ENCODE measurements around the gene STBD1.
A peak's percentile ranks its signal among the peaks of the same experiment; 100 is the strongest.

The STBD1 gene

DNA sequence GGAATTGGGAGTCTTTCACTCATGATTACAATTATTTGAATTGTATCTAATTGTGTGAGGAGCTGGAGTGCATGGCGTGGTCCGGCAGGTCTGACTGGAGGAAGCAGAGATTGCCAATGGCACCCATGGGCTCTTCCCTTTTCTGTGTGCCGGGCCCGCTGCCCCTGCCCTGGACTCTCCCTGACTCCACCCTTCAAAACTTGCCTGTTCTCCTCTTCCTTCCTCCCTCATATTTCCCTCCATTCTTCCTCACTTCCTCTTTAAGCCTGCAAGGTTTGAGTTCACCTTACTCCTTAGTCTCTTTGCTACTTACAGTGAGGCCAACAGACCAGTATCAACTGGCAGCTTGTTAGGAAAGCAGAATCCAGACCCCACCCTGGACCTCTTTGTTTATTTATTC lies 6.5 kb upstream of the STBD1 start:
- DNase-seq (ENCODE audit: low read depth), result no peak
- H3K4me3 ChIP-seq (replicated peaks; ENCODE audit: low read depth, low read length), result no peak overlapping the region
- TF ChIP-seq, protein P1, sequence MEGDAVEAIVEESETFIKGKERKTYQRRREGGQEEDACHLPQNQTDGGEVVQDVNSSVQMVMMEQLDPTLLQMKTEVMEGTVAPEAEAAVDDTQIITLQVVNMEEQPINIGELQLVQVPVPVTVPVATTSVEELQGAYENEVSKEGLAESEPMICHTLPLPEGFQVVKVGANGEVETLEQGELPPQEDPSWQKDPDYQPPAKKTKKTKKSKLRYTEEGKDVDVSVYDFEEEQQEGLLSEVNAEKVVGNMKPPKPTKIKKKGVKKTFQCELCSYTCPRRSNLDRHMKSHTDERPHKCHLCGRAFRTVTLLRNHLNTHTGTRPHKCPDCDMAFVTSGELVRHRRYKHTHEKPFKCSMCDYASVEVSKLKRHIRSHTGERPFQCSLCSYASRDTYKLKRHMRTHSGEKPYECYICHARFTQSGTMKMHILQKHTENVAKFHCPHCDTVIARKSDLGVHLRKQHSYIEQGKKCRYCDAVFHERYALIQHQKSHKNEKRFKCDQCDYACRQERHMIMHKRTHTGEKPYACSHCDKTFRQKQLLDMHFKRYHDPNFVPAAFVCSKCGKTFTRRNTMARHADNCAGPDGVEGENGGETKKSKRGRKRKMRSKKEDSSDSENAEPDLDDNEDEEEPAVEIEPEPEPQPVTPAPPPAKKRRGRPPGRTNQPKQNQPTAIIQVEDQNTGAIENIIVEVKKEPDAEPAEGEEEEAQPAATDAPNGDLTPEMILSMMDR (IDR thresholded peaks at IDR 0.05; ENCODE audit: low read length, missing control alignments), result no peak

DNA sequence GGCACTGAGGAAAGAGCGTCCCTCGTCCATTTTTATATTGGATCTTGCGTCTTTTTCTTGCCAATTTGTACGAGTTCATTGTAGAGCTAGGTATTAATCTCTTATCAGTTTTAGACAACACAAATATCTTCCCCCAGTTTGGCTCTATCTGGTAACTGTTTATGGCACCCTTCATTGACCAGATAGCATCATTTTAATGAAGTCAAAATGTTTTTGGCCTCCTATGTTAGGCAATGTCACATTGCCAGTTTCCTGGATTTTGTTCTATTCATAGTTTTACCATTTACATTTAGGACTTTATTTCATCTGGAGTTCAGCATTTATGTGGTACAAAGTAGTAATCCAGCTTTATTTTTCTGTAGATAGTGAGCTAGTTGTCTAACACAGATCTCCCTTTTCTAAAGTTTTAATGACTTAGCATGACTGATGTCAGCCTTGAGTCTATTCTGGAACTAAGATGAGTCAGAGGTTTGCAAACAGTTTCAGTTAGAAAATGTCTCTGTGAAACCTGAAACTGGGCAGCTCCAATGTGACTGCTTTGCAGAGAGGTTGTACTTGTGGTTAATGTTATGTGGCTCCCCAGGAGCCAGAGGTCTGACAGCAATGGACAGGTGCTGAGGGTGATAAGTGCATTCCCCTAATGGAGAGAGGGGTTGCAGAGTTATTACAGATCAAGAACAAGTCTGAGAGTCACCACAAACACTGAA lies 5.3 kb upstream of the STBD1 start:
- no peak overlapping the region for H3K4me3 ChIP-seq (replicated peaks; ENCODE audit: low read depth, low read length)
- peak; percentile 59 for DNase-seq (ENCODE audit: low read depth)
- TF ChIP-seq, protein P1 (IDR thresholded peaks at IDR 0.05; ENCODE audit: low read length, missing control alignments), result no peak

DNA sequence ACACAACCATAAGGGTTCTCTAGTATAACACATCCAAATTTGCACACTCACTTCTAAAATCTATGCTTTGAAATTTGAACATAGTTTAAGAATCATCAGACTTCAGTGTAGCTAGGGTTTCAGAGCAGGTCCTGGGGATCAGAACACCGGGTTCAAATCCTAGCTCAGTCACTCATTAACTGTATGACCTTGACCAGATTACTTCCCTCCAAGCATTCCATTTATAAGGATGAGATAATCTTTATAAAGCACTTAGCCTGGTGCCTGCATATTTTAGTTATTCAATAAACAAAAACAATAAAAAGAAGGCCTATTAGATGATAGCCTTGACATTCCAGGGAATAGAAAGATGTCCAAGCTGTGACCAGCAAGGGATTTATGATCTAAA lies 4.8 kb upstream of the STBD1 start:
- H3K4me3 ChIP-seq (replicated peaks; ENCODE audit: low read depth, low read length), result no peak overlapping the region
- TF ChIP-seq, protein P1 (IDR thresholded peaks at IDR 0.05; ENCODE audit: low read length, missing control alignments), result no peak
- no peak for DNase-seq (ENCODE audit: low read depth)

DNA sequence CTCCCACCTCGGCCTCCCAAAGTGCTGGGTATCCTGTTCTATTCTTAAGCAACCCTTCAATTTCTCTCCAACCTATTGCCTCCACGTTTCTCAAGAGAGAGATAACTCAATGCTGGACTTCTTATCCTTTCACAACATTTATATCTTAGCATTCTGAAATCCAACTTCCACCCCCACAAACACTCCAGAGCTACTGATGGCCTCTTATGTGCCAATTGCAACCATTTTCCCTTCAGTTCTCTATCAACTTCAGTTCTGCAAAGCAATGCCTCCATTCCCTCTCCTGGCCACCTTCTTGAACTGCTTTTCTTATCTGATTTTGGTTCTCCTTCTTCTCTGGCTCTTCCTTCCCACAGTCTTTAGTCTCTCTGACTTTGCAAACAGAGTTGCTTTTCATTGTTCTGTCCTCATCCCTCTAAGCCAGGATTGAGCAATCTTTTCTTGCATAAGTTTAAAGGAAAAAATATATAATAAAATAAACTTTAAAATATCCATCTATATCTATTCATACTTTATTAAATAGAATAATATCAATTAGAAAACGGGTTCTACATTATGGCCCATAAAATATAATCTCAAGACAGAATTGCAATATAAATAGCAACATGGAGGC lies 3.6 kb upstream of the STBD1 start:
- no peak overlapping the region for H3K4me3 ChIP-seq (replicated peaks; ENCODE audit: low read depth, low read length)
- peak; percentile 57 for DNase-seq (ENCODE audit: low read depth)
- TF ChIP-seq, protein P1 (IDR thresholded peaks at IDR 0.05; ENCODE audit: low read length, missing control alignments), result no peak

DNA sequence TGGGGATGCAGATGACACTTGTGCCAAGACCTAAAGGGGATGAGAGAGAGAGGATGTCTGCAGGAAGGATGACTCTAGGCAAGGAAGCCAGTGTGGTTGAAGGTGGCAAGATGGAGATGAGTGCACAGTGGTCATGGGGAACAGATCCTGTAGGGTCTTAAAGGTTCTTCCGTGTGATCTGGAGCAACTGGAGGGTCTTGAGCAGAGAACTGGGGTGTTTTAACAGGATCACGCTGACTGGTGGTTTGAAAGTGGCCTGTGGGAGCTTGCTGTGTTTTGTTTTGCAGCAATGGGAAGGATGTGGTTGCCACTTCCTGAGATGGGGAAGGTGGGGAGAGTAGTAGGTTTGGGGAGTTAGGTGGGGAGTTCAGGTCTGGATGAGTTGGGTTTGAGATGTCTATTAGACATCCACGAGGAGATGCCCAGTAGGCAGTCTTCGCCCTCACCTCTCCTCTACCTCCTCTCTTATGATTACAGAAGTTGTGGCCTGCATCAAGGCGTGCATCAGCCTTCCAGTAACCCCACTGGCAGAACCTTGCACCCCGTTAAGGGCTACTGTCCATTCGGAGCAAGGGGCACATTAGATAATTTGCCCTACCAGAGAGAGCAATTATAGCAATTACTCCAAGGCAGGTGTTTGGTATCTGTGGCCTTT lies 1.4 kb upstream of the STBD1 start:
- DNase-seq (ENCODE audit: low read depth), result no peak
- TF ChIP-seq, protein P1 (IDR thresholded peaks at IDR 0.05; ENCODE audit: low read length, missing control alignments), result no peak
- H3K4me3 ChIP-seq (replicated peaks; ENCODE audit: low read depth, low read length), result peak overlapping the region; percentile 81

DNA sequence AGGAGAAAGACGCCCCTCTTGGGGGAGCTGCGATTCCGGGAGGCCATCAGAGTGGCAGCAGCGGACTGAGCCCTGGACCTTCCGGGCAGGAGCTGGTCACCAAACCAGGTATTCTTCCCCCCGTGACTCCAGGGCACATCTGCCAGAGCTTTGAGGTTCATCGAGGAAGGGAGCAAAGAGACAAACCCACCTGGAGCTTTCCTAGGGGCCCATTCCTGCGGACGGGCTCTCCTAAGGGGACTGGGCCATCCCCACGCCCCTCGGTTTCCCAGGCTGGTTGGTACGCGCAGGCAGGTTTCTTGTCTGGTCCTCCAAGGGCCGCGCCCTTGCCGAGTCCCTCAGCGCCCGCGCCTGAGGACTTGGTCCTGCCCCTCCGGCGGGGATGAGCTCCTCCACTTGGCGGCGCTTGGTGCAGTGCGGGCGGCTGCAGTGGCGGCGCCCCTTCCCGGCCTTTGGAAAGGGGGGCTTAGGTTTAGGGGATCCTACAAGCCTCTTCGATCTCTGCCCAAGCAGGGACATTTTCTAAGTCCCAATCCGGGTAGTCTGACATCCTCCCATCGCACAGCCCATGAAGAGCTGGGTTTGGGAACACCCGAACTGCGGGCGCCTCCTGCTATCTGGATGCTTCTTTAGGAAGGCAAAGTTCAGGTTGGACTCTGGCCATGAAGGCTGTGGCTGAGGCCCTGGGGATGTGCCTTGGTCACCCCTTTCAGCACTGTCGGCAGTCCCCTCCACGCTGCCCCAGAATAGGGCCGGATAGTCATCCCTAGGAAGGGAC lies 538 bp downstream of the STBD1 start:
- peak overlapping the region; percentile 81 for H3K4me3 ChIP-seq (replicated peaks; ENCODE audit: low read depth, low read length)
- TF ChIP-seq, protein P1 (IDR thresholded peaks at IDR 0.05; ENCODE audit: low read length, missing control alignments), result peak; percentile 34
- peak; percentile 50 for DNase-seq (ENCODE audit: low read depth)
